ENCODE measurements around the gene HDLBP.
"Not testable (repeated sequence)": the region's sequence is repeated elsewhere in the genome, so short reads cannot be mapped to it uniquely, and the experiment has no call there.

The HDLBP gene

GRCh38 chr2:241334813-241335212, 19.3 kb upstream of the HDLBP start:
- peak; percentile 76 for DNase-seq

- no peak for DNase-seq
These were observed 15.1 kb upstream of the HDLBP start for GRCh38 chr2:241330616-241330981.

- no peak for DNase-seq
These were observed 14.5 kb upstream of the HDLBP start for GRCh38 chr2:241329669-241330615.

DNA sequence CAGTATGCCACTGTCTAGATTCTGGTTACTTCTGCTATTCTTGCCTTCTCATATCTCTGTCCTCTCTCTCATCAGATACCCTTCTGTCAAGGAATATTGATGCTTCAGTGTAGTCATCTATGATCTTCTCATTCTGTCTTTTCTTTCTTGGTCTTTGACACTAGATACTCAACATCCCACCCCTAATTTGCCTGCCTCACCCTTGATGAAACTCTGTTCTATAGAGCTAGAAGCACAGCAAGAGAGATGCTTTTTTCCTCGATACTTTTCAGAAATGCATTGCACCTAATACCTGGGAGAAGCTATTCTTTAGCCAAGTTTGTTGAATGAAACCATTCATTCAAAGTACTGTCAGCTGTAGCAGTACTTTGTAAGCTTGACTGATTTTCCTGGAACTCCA, 9.8 kb upstream of the HDLBP start:
- no peak for DNase-seq

DNA sequence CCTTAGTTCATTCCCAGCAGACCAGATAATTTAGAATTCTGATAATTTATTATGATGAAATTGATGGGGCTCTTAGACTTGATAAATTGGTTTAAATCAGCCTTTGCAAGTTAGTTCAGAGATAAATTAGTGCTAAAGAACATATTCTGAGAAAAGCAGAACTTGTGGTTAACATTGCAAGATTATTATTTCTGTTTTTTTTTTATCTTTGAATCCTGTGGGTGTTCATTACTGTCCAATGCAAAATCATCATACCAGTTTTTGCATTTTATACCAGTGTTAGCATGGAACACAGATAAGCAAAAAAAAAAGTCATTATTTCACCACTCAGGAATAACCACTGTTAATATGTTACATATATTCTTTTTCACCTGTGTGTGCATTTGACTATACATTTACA, 9.3 kb upstream of the HDLBP start:
- no peak for DNase-seq

DNA sequence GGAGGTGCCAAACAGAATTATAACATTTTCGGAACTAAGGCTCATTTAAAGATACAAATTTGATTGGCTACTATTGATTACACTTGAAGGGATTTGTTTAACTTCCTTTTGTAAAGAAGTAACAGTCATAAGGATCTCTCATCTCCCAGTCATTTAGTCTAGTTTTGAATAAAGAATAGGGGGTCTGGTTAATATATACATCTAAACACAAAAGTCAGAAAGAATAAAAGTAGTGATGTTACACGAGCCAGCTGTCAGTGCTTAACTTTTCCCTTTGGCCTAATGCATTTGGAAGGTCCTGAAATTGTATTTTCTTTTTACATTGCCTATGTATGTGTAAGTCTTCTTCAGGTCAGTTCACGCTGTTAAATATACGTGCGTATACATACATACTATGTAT, 8.3 kb upstream of the HDLBP start:
- DNase-seq = no peak

GRCh38 chr2:241321886-241322285, 6.4 kb upstream of the HDLBP start:
- no peak for DNase-seq

DNA sequence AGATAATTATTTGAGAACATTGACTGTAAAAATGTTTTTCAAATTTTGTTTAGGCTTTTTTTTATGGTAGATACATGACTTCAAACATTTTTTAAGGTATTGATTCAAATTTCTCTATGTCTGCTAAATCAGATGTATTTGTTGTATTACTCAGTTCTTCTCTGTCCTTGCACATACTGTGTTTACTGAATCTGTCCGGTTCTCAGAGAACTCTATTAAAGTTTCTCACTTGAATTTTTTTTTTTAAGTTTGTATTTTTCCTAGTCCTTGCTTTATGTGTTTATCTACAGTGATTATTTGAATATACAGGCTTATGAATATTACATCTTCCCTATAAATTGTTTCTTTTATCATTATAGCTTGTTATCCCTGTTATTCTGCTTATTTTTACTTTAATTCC, 5.6 kb upstream of the HDLBP start:
- no peak for DNase-seq

GRCh38 chr2:241320394-241320793, 4.9 kb upstream of the HDLBP start:
- DNase-seq = no peak

DNA sequence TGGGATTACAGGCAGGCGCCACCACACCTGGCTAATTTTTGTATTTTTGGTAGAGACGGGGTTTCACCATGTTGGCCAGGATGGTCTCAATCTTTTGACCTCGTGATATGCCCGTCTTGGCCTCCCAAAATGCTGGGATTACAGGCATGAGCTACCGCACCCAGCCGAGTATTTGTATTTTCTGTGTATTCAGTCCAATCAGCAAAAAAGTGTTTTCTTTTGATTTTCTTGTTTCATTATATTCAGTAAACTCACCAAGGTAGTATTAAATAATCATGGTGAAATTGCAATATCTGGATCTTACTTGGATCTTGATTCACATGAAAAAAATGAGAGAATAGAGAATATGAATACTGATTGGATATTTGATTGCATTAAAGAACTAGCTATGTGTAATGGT, 3.4 kb upstream of the HDLBP start:
- not testable (repeated sequence) for DNase-seq

- DNase-seq = no peak
These were observed 1.9 kb upstream of the HDLBP start for GRCh38 chr2:241317391-241317790.

DNA sequence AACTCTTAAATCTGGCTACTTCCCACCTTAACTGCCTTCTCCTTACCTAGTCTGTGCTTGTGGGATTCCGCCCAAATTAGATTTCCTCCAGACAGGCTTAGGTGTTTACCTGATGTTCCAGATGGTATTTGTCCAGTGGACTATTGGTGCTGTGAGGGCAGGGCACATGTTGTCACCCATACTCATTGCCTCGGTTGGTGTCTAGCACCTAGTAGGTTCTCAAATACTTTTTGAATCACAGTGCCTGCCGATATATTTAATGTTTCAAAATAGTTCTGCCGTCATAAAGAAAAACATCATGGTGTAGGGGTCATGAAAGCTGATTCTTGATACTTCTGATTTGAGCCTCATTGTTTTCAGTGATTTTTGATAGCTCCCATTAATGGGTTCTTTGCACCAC, 1.4 kb upstream of the HDLBP start:
- DNase-seq = no peak

- peak; percentile 44 for DNase-seq
These were observed 583 bp upstream of the HDLBP start, which contains the start of gene SEPTIN2 for GRCh38 chr2:241315879-241316631. SEPTIN2 (plus strand) TSS chr2:241315925; CDS start chr2:241324233, 8,308 bp downstream.

- no peak for DNase-seq
These were observed 1.0 kb downstream of the HDLBP start for GRCh38 chr2:241314226-241315092.

DNA sequence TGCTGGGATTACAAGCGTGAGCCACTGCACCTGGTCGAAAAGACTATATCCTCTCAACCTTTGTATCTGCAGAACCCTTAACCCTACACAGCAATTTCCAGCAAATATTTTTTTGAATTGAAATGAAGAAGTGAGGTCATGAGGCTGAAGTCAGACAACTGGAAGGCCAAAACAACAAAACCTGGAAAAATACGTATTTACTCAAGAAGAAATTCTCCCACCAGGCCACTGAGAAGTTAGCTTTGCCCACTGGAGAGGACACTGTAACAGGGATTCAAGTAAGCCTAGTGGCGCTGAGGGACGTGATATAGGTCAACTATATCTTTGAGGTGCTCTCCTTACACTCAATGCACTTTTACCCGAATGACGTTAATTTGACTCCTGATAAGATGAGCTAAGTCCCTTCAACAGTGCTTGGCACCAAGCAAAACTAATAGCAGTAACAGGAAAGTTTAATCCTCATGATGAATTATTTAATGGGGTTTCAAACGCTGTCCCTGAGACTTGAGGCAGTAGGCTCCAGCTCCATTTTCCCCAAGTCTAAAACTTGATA, 1.9 kb downstream of the HDLBP start:
- no peak for DNase-seq

DNA sequence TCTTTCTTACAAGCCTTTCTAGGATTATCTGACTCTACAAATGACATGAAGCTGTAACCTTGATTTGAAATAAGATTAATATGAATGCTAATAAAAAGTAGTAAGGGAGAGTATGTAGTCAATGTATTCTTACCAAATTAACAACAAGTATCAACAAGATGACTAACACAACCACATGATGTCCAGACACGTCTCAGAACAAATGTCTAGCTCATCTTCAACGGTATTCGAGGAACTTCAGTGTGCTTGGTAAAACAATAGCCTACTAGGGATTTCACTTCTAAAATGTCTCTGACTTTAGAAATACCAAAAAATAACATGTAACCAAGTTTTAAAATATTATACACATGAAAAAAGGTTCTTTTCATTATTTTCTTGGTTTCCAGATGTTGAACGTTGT, 3.4 kb downstream of the HDLBP start:
- no peak for DNase-seq

DNA sequence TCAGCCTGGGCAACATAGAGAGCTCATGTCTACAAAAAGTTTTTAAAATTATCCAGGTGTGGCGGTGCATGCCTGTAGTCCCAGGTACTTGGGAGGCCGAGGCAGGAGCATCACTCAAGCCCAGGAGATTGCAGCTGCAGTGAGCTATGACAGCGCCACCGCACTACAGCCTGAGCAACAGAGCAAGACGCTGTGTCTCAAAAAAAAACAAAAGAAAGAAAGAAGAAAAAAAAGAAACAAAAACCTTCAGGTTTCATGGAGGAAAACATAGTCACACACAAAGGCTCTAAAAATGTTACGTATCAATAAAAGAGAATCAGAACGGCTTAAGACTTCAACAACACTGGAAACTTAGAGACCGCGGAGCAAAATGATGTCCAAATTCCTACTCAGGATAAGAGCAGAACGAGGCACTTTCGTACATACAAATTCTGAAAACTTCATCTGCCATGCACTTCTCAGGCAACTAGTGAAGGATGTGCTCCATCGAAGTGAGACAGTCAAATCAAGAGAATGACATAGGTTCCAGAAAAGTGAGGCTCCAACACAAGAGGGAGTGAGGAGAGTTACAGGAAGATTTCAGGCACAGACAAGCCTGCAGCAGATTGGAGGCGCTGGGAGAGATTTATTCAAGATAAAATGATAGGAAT, 4.4 kb downstream of the HDLBP start:
- no peak for DNase-seq

- no peak for DNase-seq
These were observed 5.8 kb downstream of the HDLBP start for GRCh38 chr2:241309684-241310117.

- no peak for DNase-seq
These were observed 6.5 kb downstream of the HDLBP start for GRCh38 chr2:241308832-241309500.

DNA sequence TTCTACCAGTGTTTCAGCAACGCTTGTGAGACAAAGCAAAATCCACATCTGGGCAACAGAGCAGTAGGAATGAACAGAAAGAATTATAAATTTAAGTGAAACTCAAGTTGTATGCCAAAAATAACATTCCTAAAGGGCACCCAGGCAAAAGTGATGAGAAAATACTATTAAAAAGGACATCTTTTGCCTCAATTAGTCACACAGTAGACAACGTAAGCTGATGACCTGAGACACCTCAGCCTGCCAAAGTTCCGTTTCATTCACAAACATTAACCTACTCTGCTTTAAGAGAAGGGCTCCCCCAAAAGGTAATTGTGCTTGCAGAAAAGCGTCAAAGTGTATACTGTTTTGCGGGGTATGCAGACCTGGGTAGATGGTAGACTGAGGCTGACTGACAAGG, 7.2 kb downstream of the HDLBP start:
- DNase-seq = no peak

DNA sequence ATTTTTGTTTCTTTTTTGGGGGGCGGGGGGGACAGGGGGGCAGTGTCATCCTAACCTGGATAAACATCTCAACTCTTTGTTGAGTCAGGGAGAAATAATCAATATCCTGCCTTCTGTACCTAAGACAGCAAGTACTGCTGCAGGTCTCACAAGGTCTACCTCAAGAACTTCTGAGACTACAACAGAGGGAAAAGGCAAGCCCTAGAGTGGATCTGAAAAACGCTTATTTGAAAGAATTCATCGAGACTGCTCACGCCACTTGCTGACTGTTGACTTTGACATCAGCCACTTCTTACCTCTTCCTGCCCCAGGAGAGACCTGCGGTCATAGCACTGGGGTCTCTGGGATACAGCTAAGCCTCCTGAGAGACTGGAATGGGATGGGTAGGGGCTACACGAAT, 8.4 kb downstream of the HDLBP start:
- DNase-seq = no peak

Measured in NCI-H510A treated with DMSO at 0.1 percent for 48 hours (cell line).